ENCODE results near the gene NCCRP1. TPM values are rescaled to one million over a fixed set of nuclear protein-coding genes. Genes with fewer than 3 reads are reported as not detected.

The NCCRP1 gene
- total and polyA plus RNA-seq, 10 of the 15 experiments (the other 5 are each of a cell fraction or from before 2014, with no cell fraction given): not detected

GRCh38 chr19:39236527-39236926 lies 39.8 kb downstream of the NCCRP1 start (continued):
- no peak for TF ChIP-seq CUX1 (IDR thresholded peaks at IDR 0.05; ENCODE audit: insufficient replicate concordance, low read depth, low read length)

GRCh38 chr19:39237200-39238184 lies 40.7 kb downstream of the NCCRP1 start:
- 46% methylated on average over 21 of the region's 22 CpGs for WGBS (ENCODE audit: insufficient coverage, insufficient replicate concordance, low lambda C conversion rate, missing lambda C conversion rate)
- ChIA-PET CTCF (interaction anchor here (1.2 kb wide), 1 partner anchor 90 kb away, joined by 4 read pairs; no protein-coding TSS in a partner anchor), SMC1A (ENCODE audit: uncharacterized antibody, unreplicated experiment) (no interaction called here), POLR2A (interaction anchor here (0.6 to 0.9 kb wide), 3 partner anchors 161 to 396 kb away, joined by 3 read pairs; partner anchors contain the start of gene RPS16), RAD21 (ENCODE audit: unreplicated experiment) (interaction anchor here (0.6 to 1.1 kb wide), 3 partner anchors 91 to 1892 kb away, joined by 3 to 4 read pairs (median 3); no protein-coding TSS in a partner anchor)
- Histone ChIP-seq H4K20me1 (ENCODE audit: control insufficient read depth, insufficient read depth) (no peaks in the 10 kb centered on the region), H3K27me3 (replicated peaks in 1 of 2; ENCODE audit: control insufficient read depth in 2 of 2, insufficient read depth in 2 of 2, low read length in 1 of 2) (no peaks in the 10 kb centered on the region), H3K4me1 (ENCODE audit: control insufficient read depth, insufficient read depth, low read length) (peaks cover 7% of the 10 kb centered on the region), H3K79me2 (ENCODE audit: control insufficient read depth, insufficient read depth, low read length) (no peaks in the 10 kb centered on the region), H3K27ac (ENCODE audit: control insufficient read depth, insufficient read depth) (peak overlapping the region; percentile 32), H3K4me2 (ENCODE audit: control insufficient read depth, insufficient read depth) (peak overlapping the region; percentile 59), H3K9ac (ENCODE audit: control insufficient read depth, insufficient read depth, low read length) (peak overlapping the region; percentile 14; the same call in 1 of the 2 replicates), H3K36me3 (ENCODE audit: control insufficient read depth in 2 of 2, insufficient read depth in 2 of 2, low read length in 1 of 2) (no peaks in the 10 kb centered on the region), H3K4me3 (0 out of 2 replicates have a peak overlapping the region, but pooled peaks have one; percentile 47), H2AFZ (ENCODE audit: control insufficient read depth, low read depth, low read length) (peak overlapping the region; percentile 88), H3K9me3 (replicated peaks; ENCODE audit: control insufficient read depth, insufficient read depth, low read length) (no peaks in the 10 kb centered on the region)
- intact Hi-C loops (cut with micrococcal nuclease; ENCODE audit: unreplicated experiment) (no loop called here), in situ Hi-C loops (cut with MboI) (no loop called here)
- no TSS peak for BruUV-seq (replicated peaks)
- peak; percentile 99 for ATAC-seq
- peak; percentile 91 for FAIRE-seq
- peak; percentile 45 for DNase-seq (ENCODE audit: low read depth, low spot score)
- peak; percentile 37 for TF ChIP-seq USF2 (IDR thresholded peaks at IDR 0.05; ENCODE audit: borderline replicate concordance, low read depth, low read length)
- TF ChIP-seq MYB (IDR thresholded peaks at IDR 0.05; ENCODE audit: borderline replicate concordance, low read depth, low read length): no peak
- TF ChIP-seq FOXM1 (IDR thresholded peaks at IDR 0.05; ENCODE audit: low read depth, low read length): no peak
- peak in 1 of 2 experiments; percentile 33; a peak in 1 of 4 replicates for TF ChIP-seq IKZF2 (IDR thresholded peaks at IDR 0.05)
- TF ChIP-seq IRF4 (IDR thresholded peaks at IDR 0.05; ENCODE audit: low read depth, low read length): no peak
- TF ChIP-seq, protein P1, sequence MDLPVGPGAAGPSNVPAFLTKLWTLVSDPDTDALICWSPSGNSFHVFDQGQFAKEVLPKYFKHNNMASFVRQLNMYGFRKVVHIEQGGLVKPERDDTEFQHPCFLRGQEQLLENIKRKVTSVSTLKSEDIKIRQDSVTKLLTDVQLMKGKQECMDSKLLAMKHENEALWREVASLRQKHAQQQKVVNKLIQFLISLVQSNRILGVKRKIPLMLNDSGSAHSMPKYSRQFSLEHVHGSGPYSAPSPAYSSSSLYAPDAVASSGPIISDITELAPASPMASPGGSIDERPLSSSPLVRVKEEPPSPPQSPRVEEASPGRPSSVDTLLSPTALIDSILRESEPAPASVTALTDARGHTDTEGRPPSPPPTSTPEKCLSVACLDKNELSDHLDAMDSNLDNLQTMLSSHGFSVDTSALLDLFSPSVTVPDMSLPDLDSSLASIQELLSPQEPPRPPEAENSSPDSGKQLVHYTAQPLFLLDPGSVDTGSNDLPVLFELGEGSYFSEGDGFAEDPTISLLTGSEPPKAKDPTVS (IDR thresholded peaks at IDR 0.05; ENCODE audit: low read depth, low read length): no peak
- TF ChIP-seq SP1 (IDR thresholded peaks at IDR 0.05; ENCODE audit: low read depth, low read length): peak; percentile 23
- TF ChIP-seq ZNF207 (IDR thresholded peaks at IDR 0.05; ENCODE audit: borderline replicate concordance): no peak
- TF ChIP-seq, protein P2, sequence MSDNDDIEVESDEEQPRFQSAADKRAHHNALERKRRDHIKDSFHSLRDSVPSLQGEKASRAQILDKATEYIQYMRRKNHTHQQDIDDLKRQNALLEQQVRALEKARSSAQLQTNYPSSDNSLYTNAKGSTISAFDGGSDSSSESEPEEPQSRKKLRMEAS (IDR thresholded peaks at IDR 0.05; ENCODE audit: low read depth, low read length): 0 out of 2 replicates have a peak, but pooled peaks have one; percentile 35
- no peak for TF ChIP-seq CREB1 (IDR thresholded peaks at IDR 0.05; ENCODE audit: low read depth)
- TF ChIP-seq SMAD1 (IDR thresholded peaks at IDR 0.05; ENCODE audit: low read depth, partially characterized antibody): no peak

Measured in GM12878 (cell line).